A549 (cell line): ENCODE measurements around the gene NAGPA. TPM values are rescaled to one million over a fixed set of nuclear protein-coding genes. Genes with fewer than 3 reads are reported as not detected.

Experiments
- ATAC-seq, 2 experiments: fragments of 200-7000 bp in 1 of 2; fragments of >200 bp in 1 of 2; cut with Nextera tagmentation in 1 of 2; cut with Tn5 transposase in 1 of 2; 3 replicates each; pipeline versions ENCODE4 v1.8.0 to v1.9.1; 2018 to 2020; ENCODE audit warnings: mild to moderate bottlenecking in 1 of 2, moderate library complexity in 1 of 2
- CTCF ChIA-PET: fragments of 300-600 bp; sonication (Branson Sonifier 250); formaldehyde crosslinking; extraction: SDS; loops from one replicate; lab custom pipeline; 2021; ENCODE audit warnings: antibody characterized with exemption, inconsistent platforms; lab: Yijun Ruan, JAX
- POLR2A ChIA-PET: fragments of 350-600 bp; formaldehyde crosslinking; extraction: SDS; loops from one replicate; lab custom pipeline; 2021; ENCODE audit warnings: antibody characterized with exemption, inconsistent platforms; lab: Yijun Ruan, JAX
- DNase-seq, 2 experiments: peaks; one replicate each; pipeline versions ENCODE4 v3.0.0 to v3.0.0-alpha.2; 2011 to 2016; ENCODE audit warnings: low read depth in 1 of 2, low spot score in 1 of 2
- FAIRE-seq: peaks from 2 replicates; lab custom pipeline; 2011; peaks lifted over from hg19 to GRCh38; lab: Jason Lieb, UNC
- H3K27ac ChIP-seq, 2 experiments: fragments of >200 bp; sonication (Bioruptor Twin); formaldehyde crosslinking; 3 replicates each; pipeline ENCODE4 v1.5.1; 2016 to 2017
- H3K4me1 ChIP-seq: fragments of >200 bp; sonication (Bioruptor Twin); formaldehyde crosslinking; 3 replicates; pipeline ENCODE4 v1.6.1; 2016
- H3K4me2 ChIP-seq: fragments of >200 bp; sonication (Bioruptor Twin); formaldehyde crosslinking; 3 replicates; pipeline ENCODE4 v1.6.1; 2016
- H3K4me3 ChIP-seq: fragments of >200 bp; sonication (Bioruptor Twin); formaldehyde crosslinking; 3 replicates; pipeline ENCODE4 v1.5.1; 2016
- H3K9me3 ChIP-seq: fragments of >200 bp; sonication (Bioruptor Twin); formaldehyde crosslinking; 3 replicates; pipeline ENCODE4 v1.6.1; 2016
- ATOH8 ChIP-seq: fragments of 250-450 bp; sonication (Bioruptor Pico); IDR thresholded peaks from 2 replicates; pipeline ENCODE4 v1.5.0; 2020; ENCODE audit warnings: low read depth, mild to moderate bottlenecking, moderate library complexity
- CBX2 ChIP-seq: fragments of 200-600 bp; sonication (generic); IDR thresholded peaks from 2 replicates; pipeline ENCODE4 v1.6.1; 2016; ENCODE audit warnings: low read depth, mild to moderate bottlenecking, borderline replicate concordance
- CHD2 ChIP-seq: fragments of 150-350 bp; IDR thresholded peaks from 2 replicates; pipeline ENCODE4 v1.6.1; 2014; ENCODE audit warnings: low read length; ENCODE audit not compliant: partially characterized antibody
- E2F6 ChIP-seq: IDR thresholded peaks from 2 replicates; pipeline ENCODE4 v1.6.1; 2012; ENCODE audit warnings: low read depth, borderline replicate concordance
- EHMT2 ChIP-seq: fragments of 200-600 bp; sonication (generic); IDR thresholded peaks from 2 replicates; pipeline ENCODE4 v1.6.1; 2016; ENCODE audit warnings: antibody characterized with exemption, low read depth, mild to moderate bottlenecking, moderate library complexity
- ELK1 ChIP-seq: fragments of 150-350 bp; IDR thresholded peaks from 2 replicates; pipeline ENCODE4 v1.6.1; 2014; ENCODE audit warnings: low read depth, mild to moderate bottlenecking, low read length
- ESRRA ChIP-seq: fragments of 150-350 bp; IDR thresholded peaks from 2 replicates; pipeline ENCODE4 v1.6.1; 2014; ENCODE audit warnings: mild to moderate bottlenecking, low read length, borderline replicate concordance
- FOSL2 ChIP-seq, 2 experiments: fragments of 450-650 bp in 1 of 2; fragments of >200 bp in 1 of 2; sonication (Bioruptor Twin) in 1 of 2; formaldehyde crosslinking; IDR thresholded peaks; 2 replicates each; pipeline versions ENCODE4 v1.5.0 to v1.6.1; 2016 to 2020; ENCODE audit warnings: mild to moderate bottlenecking in 1 of 2, moderate library complexity in 1 of 2
- FOXS1 ChIP-seq: fragments of 250-450 bp; sonication (Bioruptor Pico); IDR thresholded peaks from 2 replicates; pipeline ENCODE4 v1.5.0; 2020; ENCODE audit warnings: mild to moderate bottlenecking, moderate library complexity
- HDAC2 ChIP-seq: fragments of 200-600 bp; sonication (generic); IDR thresholded peaks from 2 replicates; pipeline ENCODE4 v1.6.1; 2016
- HES2 ChIP-seq: fragments of >200 bp; sonication (Bioruptor Twin); formaldehyde crosslinking; IDR thresholded peaks from 2 replicates; pipeline ENCODE4 v1.6.1; 2016
- HEYL ChIP-seq: fragments of 250-450 bp; sonication (Bioruptor Pico); IDR thresholded peaks from 2 replicates; pipeline ENCODE4 v1.8.0; 2021; ENCODE audit warnings: mild to moderate bottlenecking, moderate library complexity
- HOXA7 ChIP-seq: fragments of 250-450 bp; sonication (Bioruptor Pico); IDR thresholded peaks from 2 replicates; pipeline ENCODE4 v1.5.0; 2020; ENCODE audit warnings: mild to moderate bottlenecking, moderate library complexity
- HOXB13 ChIP-seq: fragments of 250-450 bp; sonication (Bioruptor Pico); IDR thresholded peaks from 2 replicates; pipeline ENCODE4 v1.5.0; 2020; ENCODE audit warnings: low read depth, mild to moderate bottlenecking, moderate library complexity
- HOXB5 ChIP-seq: fragments of 250-450 bp; sonication (Bioruptor Pico); IDR thresholded peaks from 2 replicates; pipeline ENCODE4 v1.5.0; 2020; ENCODE audit warnings: mild to moderate bottlenecking, moderate library complexity
- JUN ChIP-seq, 2 experiments: fragments of >200 bp; sonication (Bioruptor Twin); formaldehyde crosslinking; IDR thresholded peaks; 2 replicates in 1 of 2; 3 replicates in 1 of 2; pipeline ENCODE4 v1.6.1; 2016 to 2017
- KDM1A ChIP-seq: fragments of 200-600 bp; sonication (generic); IDR thresholded peaks from 2 replicates; pipeline ENCODE4 v1.6.1; 2016; ENCODE audit warnings: low read depth, mild to moderate bottlenecking
- MAX ChIP-seq: IDR thresholded peaks from 2 replicates; pipeline ENCODE4 v1.6.1; 2012
- NFE2L2 ChIP-seq: fragments of 150-350 bp; conservative IDR thresholded peaks from 2 replicates; pipeline ENCODE4 v1.6.1; 2014; ENCODE audit warnings: low read length
- NPAS2 ChIP-seq: fragments of 250-450 bp; sonication (Bioruptor Pico); IDR thresholded peaks from 2 replicates; pipeline ENCODE4 v1.8.0; 2022; ENCODE audit warnings: mild to moderate bottlenecking, moderate library complexity, borderline replicate concordance
- PHF8 ChIP-seq: fragments of 200-600 bp; sonication (generic); IDR thresholded peaks from 2 replicates; pipeline ENCODE4 v1.6.1; 2016; ENCODE audit warnings: low read depth, mild to moderate bottlenecking, antibody characterized with exemption, moderate library complexity, borderline replicate concordance
- POLR2A ChIP-seq: IDR thresholded peaks from 2 replicates; pipeline ENCODE4 v1.6.1; 2012; ENCODE audit warnings: mild to moderate bottlenecking, low read length
- POLR2AphosphoS2 ChIP-seq: conservative IDR thresholded peaks from 2 replicates; pipeline ENCODE4 v1.6.1; 2012; ENCODE audit warnings: low read length, improper control_type of control experiment, inconsistent platforms
- RARB ChIP-seq: fragments of 250-450 bp; sonication (Bioruptor Pico); IDR thresholded peaks from 2 replicates; pipeline ENCODE4 v1.8.0; 2021; ENCODE audit warnings: mild to moderate bottlenecking, moderate library complexity
- RCOR1 ChIP-seq: fragments of 150-350 bp; IDR thresholded peaks from 2 replicates; pipeline ENCODE4 v1.6.1; 2014; ENCODE audit warnings: antibody characterized with exemption, low read length, low read depth
- USF2 ChIP-seq: fragments of 450-650 bp; IDR thresholded peaks from 2 replicates; pipeline ENCODE4 v1.6.1; 2014; ENCODE audit warnings: antibody characterized with exemption
- ZSCAN20 ChIP-seq: fragments of 250-450 bp; sonication (Bioruptor Pico); IDR thresholded peaks from 2 replicates; pipeline ENCODE4 v1.8.0; 2022; ENCODE audit warnings: mild to moderate bottlenecking, moderate library complexity
- WGBS: methylation state at CpG from one replicate; pipeline ENCODE4 v1.1.6; 2017; ENCODE audit errors: missing lambda C conversion rate; 5-methylcytosine and 5-hydroxymethylcytosine counted together
- polyA plus RNA-seq, 4 experiments: library from polyadenylated mRNA; depleted of rRNA in 3 of 4; stranded (reverse); fragments of >200 nt; fragmentation: RNase III in 1 of 4; extraction: RNeasy Plus Mini Kit Qiagen cat#74134 plus additional on column Dnase treatment in 1 of 4; gene quantifications; 2 replicates in 3 of 4; 3 replicates in 1 of 4; pipeline ENCODE4 v1.2.3, GENCODE V29; 2011 to 2017

Gene NAGPA
- polyA plus RNA-seq, 2 of the 4 experiments (the other 2 are of a cell fraction) = 6.5 to 17.3 TPM

- H3K4me3 ChIP-seq = no peak overlapping the region
- no peak overlapping the region for H3K4me2 ChIP-seq
- FAIRE-seq (no peak), ATAC-seq (no peak), DNase-seq (no peak)
- H3K27ac ChIP-seq = no peak overlapping the region
- CTCF ChIA-PET = interaction anchor here (0.6 to 1.7 kb wide), 2 partner anchors 46 to 70 kb away, joined by 4 read pairs; partner anchors contain the start of gene ALG1
- no peaks in the 10 kb centered on the region for H3K9me3 ChIP-seq
- TF ChIP-seq ELK1 (no peak), ZSCAN20 (CRISPR knock-in tag) (no peak), HES2 (no peak), RCOR1 (no peak), RARB (CRISPR knock-in tag) (no peak), HOXB13 (no peak), HOXA7 (CRISPR knock-in tag) (no peak), ATOH8 (CRISPR knock-in tag) (no peak), POLR2A (no peak), FOSL2 (IDR thresholded peaks at IDR 0.05) (no peak), FOSL2 (CRISPR knock-in tag; IDR thresholded peaks at IDR 0.05) (no peak), ESRRA (no peak), CBX2 (no peak)
- POLR2A ChIA-PET = no interaction called here
- WGBS = 35% methylated on average over 6 of the region's 6 CpGs
- H3K4me1 ChIP-seq = no peaks in the 10 kb centered on the region
These were observed 31.7 kb downstream of the NAGPA start for GRCh38 chr16:5001986-5002385.

- ATAC-seq (no peak), DNase-seq (no peak), FAIRE-seq (no peak)
- no peaks in the 10 kb centered on the region for H3K4me1 ChIP-seq
- CTCF ChIA-PET = interaction anchor here (0.6 kb wide), 2 partner anchors 70 to 583 kb away, joined by 4 to 6 read pairs; partner anchors contain the start of gene ALG1
- H3K9me3 ChIP-seq = no peaks in the 10 kb centered on the region
- 74% methylated on average over 7 of the region's 7 CpGs for WGBS
- POLR2A ChIA-PET = no interaction called here
- TF ChIP-seq E2F6 (no peak), FOSL2 (IDR thresholded peaks at IDR 0.05) (no peak), FOSL2 (CRISPR knock-in tag; IDR thresholded peaks at IDR 0.05) (no peak), FOXS1 (no peak), HEYL (no peak), PHF8 (no peak), USF2 (no peak), MAX (no peak), KDM1A (no peak), HOXB5 (CRISPR knock-in tag) (no peak), POLR2AphosphoS2 (no peak), CBX2 (no peak), HDAC2 (no peak), CHD2 (no peak), HOXB13 (no peak), NPAS2 (CRISPR knock-in tag) (no peak), HES2 (no peak), NFE2L2 (no peak), EHMT2 (no peak), JUN (IDR thresholded peaks at IDR 0.05) (no peak)
- no peak overlapping the region for H3K27ac ChIP-seq
- no peak overlapping the region for H3K4me3 ChIP-seq
- no peak overlapping the region for H3K4me2 ChIP-seq
These were observed 32.2 kb downstream of the NAGPA start for GRCh38 chr16:5001571-5001970.
